HG03354 (cell line): ENCODE results near the gene PKP4.

Experiments
- ATAC-seq: cut with Tn5 transposase; IDR thresholded peaks from one replicate; pipeline ENCODE4 v1.9.1; 2021; ENCODE audit warnings: mild to moderate bottlenecking; ENCODE audit not compliant: unreplicated experiment, poor library complexity, severe bottlenecking

PKP4 gene

GRCh38 chr2:158578703-158579330 lies 122.1 kb downstream of the PKP4 start:
- peak; percentile 63 for ATAC-seq

GRCh38 chr2:158579928-158580327 lies 123.2 kb downstream of the PKP4 start:
- no peak for ATAC-seq

GRCh38 chr2:158580760-158581159 lies 124.0 kb downstream of the PKP4 start:
- no peak for ATAC-seq

DNA sequence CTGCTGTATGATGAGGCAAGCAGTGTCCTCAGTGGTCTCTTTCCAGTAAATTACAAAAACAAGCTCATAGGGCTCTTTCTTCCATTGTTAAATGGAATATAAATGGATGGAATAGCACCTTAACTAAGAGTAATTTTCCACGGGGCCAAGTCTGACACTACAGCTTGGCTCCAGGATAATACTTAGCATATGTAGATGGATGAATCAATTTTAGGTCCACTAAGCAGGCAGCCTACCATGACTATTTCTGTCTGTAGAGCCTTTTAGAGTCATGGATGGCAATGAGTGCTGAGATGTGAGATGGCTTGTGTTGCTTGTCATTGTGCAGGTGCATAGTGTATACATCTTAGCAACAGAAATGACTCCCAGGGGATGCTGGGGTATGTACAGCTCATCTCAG lies 125.9 kb downstream of the PKP4 start:
- no peak for ATAC-seq

GRCh38 chr2:158583923-158584322 lies 127.2 kb downstream of the PKP4 start:
- ATAC-seq: no peak

- ATAC-seq: no peak
Observed at GRCh38 chr2:158586491-158586890, 129.7 kb downstream of the PKP4 start.

GRCh38 chr2:158589303-158589702 lies 132.6 kb downstream of the PKP4 start:
- ATAC-seq: no peak

DNA sequence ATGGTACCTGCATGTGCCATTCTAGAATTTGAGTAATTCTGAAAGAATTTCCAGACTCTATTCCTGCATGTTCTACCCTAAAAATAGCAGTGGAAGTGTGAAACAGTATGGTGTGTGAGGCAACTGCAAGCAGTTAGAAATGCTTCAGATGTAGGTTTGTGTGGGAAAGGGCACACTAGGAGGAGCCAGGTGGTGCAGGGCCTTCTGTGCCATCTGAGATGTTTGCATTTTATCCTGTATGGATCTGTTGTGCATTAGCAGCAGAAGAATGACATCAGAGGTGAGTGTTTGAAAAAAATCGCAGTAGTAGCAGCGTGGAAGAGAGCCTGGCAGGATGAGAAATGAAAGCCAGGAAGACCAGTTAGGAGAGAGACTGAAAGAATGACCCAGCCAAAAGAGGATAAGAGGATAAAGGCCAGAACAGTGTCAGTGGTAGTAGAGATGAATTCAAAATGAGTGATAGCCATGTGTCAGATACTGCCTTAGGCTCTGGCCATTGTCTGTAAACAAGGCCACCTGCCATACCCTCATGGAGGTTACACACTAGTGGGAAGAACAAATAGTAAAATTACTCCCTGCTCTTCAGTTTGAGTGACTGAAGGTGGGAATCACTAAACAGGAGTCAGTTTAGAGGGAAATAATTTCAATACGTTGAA lies 142.2 kb downstream of the PKP4 start:
- ATAC-seq: no peak

- ATAC-seq: no peak
Observed at GRCh38 chr2:158599609-158600008, 142.9 kb downstream of the PKP4 start.

- ATAC-seq: no peak
Observed at GRCh38 chr2:158600155-158600802, 143.5 kb downstream of the PKP4 start.

DNA sequence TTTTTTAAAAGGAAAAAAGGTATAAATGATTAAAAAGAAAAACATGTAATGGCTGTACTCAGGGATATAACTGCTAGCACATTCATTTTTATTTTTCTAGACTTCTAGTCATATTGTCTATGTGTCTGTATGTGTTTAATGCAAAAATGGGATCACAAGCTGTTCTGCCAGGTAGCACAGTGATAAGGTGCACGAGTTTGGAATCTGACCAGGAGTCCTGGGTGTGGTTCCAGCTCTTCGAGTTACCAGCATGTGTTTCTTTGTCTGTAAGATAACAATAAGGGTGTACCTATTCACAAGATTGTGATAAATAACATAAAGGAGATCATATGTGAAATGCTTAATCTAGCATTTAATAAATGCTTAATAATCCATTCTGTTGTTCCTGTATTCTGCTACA lies 145.3 kb downstream of the PKP4 start:
- no peak for ATAC-seq

- no peak for ATAC-seq
Observed at GRCh38 chr2:158603205-158603604, 146.5 kb downstream of the PKP4 start.

- no peak for ATAC-seq
Observed at GRCh38 chr2:158603986-158604385, 147.2 kb downstream of the PKP4 start.

- no peak for ATAC-seq
Observed at GRCh38 chr2:158610059-158610458, 153.3 kb downstream of the PKP4 start.

DNA sequence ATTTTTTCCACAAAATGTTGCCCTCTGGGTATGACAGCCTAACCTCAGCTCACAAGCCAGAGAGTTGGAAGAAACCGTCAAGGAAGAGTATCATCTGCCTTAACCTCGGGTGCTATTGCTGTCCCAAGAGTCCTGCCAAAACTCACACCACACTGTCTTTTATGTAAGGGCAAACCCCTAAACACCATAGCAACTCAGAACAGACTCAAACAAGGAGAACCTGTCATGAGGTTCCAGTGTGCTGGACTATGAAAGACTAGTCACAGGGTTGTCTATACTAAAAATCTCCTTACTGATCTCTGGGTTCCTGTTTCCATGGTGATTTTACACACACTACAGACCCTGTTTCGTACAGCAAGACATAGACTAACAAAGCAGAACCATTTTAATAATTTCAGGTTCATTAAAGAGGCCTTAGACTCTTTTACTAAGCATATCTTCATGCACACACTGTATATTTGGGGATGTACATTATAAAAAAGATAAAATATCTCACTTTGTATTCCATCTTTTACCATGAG lies 159.8 kb downstream of the PKP4 start:
- no peak for ATAC-seq

DNA sequence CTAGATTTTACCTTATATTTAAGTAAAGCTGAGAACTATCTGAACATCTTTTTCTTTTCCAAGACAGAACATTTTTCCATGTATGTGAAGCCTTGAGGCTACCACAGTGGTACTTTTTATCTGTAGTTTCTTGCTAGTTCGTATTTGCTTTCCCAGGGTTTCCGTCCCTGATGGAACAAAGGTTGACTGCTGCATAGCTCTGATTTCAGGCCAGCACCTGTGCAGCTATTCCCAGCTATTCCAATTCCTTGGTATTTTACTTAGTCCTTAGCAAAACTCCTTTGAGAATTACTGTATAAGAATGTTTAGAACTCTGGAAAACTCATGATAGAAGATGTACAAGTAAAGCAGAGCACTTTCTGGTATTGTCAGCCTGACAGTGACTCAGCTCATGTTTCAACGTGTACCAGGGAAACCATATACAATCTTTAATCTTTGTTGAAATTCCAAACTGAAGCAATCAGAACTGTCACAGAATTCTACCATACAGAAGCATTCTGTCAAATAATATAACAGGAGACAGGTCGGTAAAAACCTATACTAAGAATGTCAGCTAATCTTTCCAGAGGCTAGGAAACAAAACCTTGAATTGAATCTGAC lies 162.2 kb downstream of the PKP4 start:
- ATAC-seq: no peak

DNA sequence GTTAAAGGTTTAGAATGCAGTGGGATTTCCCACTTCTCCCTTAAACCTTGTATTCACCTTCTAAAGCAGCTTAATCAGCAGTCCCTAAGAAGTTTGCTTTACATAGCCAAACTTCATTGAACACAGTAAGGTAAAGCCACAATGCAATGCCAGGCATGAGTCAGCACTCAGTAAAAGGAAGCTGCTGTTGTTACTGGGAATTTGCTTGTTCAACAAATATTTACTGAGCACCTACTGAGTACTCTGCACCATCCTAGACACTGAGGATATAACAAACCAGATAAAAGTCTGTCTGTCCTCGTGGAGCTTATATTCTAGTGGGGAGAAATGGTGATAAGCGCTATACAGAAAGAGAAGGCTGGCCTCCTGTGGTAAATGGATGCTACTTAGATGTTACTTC lies 162.7 kb downstream of the PKP4 start:
- ATAC-seq: no peak

DNA sequence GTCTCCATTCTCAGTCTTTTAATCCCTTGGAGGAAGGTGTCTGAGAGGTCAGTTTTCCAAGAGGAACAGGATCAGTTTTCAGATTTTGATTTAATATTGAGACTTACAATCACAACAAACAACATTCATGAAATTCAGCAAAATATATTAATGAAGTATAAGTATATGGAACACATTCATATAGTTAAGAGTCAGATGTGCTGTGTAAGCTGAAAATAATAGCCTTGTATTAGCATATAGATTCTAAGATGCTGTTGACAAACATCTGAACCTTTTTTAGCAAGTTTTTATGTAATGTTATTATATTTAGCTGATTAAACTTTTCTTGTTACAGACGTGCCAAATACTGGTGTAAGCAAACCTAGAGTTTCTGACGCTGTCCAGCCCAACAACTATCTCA lies 163.9 kb downstream of the PKP4 start:
- no peak for ATAC-seq

DNA sequence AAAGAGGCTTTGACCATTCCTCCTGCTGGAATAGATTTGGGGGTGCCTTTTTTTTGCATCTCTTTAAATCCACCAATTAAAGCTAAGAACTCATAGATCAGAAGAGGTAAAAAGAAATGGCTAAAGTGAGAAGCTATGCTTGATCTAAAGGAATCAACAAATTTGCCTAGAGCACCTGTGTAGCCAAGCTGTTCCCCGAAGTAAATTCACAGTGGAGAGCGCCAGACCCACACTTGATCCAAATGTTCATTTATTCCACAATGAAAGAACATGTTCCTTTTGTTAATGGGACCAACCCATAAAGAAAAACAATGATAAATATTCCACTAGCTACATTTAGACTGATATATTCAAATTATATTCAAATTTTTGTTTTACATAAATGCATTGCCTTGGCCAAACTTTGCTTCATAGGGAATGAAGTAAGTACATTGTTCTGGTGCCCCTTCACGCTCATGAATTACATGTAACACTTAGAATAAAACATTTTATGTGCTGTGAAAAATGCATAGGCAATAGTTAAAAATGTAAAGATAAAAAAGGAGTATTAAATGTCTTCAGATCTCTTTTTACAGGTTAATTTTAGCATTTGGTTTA lies 167.4 kb downstream of the PKP4 start:
- ATAC-seq: no peak

GRCh38 chr2:158624961-158625360 lies 168.2 kb downstream of the PKP4 start:
- no peak for ATAC-seq
